GM12874 (cell line): Measurements from ENCODE around the gene RAB36.

ENCODE experiments used
- TF ChIP-seq, protein P1 (sequence below): IDR thresholded peaks from 2 replicates; pipeline ENCODE4 v1.5.1; 2011; ENCODE audit warnings: low read depth, mild to moderate bottlenecking, control low read depth, low read length, moderate library complexity; ENCODE audit not compliant: insufficient read depth

Gene RAB36

DNA sequence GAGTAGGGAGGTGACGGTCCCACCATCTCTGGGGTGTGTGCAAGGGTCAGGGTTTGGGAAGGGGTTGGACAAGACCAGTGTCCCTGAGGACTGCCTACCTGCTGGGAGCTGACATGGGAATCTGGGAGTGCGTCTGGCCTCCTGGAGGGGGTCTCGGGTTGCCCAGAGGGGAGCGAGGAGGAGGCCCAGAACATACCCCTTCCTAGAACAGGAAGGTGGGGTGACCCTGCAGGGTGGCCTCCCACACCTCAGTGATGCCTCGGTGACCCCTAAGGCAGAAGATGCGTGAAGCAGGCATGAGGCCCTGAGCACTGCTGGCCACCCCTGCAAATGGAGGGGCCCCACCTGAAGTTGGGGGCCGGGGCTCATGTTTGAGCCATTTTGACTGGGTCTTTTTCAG, 29.9 kb upstream of the RAB36 start:
- TF ChIP-seq, protein P1, sequence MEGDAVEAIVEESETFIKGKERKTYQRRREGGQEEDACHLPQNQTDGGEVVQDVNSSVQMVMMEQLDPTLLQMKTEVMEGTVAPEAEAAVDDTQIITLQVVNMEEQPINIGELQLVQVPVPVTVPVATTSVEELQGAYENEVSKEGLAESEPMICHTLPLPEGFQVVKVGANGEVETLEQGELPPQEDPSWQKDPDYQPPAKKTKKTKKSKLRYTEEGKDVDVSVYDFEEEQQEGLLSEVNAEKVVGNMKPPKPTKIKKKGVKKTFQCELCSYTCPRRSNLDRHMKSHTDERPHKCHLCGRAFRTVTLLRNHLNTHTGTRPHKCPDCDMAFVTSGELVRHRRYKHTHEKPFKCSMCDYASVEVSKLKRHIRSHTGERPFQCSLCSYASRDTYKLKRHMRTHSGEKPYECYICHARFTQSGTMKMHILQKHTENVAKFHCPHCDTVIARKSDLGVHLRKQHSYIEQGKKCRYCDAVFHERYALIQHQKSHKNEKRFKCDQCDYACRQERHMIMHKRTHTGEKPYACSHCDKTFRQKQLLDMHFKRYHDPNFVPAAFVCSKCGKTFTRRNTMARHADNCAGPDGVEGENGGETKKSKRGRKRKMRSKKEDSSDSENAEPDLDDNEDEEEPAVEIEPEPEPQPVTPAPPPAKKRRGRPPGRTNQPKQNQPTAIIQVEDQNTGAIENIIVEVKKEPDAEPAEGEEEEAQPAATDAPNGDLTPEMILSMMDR, result no peak

DNA sequence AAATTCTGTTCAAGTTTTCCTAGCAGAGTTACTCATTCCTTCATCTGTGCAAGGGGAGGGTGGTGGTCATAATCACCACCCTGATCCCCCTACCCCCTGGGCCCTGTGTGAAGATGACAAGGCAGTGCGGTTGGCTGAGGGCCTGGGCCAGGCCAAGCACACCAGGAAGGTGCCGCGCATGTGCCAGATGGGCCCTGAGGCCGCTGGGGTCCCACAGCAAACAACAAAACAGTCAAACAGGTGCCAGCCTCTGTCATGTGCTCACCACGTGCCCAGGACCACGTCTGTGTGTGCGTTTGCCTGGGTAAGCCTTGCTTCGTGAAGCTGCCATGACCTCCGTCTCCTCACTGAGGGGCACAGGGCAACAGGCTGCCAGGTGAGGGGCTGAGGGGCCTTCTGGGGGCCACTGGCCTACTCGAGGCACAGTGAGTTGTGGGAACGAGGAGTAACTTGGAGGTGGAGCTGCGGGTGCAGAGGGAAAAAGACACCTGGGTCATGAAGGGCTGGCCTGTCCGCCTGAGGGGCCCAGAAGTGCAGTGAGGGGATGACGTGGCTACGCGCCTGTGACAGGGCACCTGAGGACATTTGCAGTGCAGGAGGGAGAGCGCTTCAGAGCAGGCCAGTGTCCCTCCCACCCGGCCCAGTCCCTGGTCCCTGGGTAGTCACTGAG, 29.3 kb upstream of the RAB36 start:
- TF ChIP-seq, protein P1, result no peak

DNA sequence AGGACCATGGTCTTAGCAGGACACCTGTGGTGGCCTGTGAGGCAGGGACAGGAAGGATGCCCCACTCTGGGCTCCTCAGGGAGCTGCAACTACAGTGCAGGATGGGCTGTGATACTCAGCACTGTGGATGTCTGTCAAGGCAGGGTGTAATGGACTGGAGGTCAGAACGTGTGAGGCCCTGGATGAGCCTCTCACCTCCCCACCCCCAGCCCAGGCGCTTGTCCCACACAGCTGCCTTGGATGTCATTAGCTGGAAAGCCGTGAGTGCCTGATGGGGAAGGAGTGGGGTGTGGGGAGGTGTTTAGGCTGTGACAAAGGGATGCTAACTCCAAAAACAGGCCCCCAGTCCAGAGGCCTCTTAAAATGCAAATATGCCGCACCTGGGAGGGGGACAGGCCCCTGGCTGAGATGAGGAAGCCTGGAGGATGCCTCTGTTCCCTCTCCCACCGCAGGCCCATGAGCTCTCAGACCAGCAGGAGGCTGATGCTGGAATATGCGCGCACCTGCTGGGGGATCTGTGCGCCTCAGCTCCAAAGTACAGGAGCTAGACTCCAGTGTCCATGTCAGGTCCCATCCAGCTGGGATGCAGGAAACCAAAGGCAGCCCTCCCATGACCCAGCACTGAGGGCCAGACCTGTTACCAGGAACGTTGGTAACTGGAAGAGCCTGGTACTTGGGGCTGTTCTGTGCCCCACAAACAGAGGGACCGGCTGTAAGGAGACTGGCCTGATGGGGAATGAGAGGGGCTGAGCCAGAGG, 28.6 kb upstream of the RAB36 start:
- TF ChIP-seq, protein P1, result no peak

DNA sequence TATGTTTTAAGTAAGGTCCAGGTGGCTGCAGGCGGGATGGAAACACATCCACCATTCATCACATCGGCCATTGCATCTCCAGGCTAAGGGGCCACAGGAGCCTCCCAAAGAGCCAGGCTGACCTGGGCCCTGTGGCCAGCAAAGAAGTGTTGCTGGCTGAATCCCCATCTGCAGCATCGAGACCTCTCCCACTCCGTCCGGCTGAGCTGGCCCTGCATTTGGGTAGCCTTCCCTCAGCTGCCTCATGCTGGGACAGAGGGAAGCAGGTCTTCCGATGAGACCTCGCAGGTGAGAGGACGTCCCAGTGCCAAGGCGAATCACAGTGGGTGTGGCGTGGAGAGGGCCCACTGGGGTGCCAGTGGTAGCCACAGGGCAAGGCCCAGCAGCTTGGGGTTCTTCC, 28.0 kb upstream of the RAB36 start:
- TF ChIP-seq, protein P1, result no peak

DNA sequence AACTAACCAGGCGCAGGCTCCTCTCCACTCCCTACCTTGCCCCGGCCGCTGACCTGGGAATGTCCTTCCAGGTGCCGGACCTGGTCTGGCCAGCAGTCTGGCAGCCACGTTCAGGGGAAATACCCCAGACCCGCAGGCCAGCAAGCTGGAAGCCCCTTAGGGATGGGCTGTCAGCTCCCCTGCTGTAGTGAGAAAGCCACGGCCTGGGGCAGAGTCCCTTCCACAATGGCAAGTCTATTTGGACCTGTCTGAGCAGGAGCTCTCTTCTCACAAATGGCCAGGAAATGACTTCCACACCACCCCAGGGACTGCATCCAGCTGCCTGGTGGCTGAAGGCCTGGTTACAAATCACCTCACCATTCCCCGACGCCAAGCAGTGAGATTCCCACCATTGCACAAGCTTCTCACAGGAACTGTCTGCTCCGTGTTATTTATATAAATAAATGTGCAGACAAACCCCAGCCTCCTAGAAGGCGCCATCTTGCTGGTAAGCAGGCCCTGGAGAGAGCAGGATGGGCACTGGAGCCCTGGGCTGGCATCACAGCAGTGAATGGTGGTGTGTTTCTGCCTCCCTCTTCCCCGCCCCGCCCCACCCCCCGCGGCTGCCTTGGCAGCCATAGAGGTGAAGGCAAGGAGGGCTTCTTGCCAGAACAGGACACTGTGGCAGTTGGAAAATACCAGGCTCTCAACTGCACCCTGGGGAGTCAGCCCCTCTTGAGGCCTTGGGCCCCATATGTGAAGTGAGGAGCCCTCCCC, 27.2 kb upstream of the RAB36 start:
- TF ChIP-seq, protein P1, result no peak

DNA sequence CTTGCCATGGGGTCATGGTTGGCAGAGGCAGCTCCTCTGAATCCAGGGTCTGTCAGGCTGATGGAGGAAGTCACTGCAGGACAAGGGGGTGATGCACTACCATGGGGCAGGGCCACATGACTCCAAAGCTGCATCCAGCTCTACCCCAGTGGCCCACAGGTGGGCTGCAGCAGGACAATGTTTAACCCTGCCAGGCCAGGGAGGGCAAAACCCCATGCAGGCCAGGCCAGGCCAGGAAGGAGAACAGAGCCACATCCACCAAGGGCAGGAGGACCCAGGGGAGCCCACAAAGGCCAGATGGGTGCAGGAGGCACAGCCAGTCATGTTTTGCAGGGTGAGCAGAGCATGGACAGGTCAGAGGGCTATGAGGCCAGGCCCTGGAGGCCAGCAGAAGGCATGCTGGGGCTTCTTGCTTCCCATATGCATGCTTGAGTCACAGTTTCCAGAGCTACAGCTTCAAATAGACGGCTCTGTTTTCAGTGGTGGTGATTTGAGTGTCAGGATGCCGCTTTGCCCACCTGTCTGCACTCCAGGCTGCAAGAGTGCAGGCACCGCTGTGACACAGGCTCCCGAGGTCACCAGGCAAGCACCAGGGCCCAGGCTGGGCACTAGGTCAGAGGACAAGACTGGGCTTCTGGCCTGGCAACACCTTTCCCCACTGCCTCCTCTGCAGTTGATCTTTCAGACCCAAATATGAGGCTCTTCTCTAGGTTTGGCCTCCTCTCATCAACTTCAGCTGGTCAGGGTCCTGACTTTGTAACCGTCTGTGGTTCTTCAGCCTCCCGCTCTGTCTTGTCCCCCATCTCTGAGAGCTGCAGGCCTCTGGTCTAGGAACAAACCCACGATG, 26.4 kb upstream of the RAB36 start:
- TF ChIP-seq, protein P1, result no peak
